GM12878 (cell line): ENCODE results near the gene CA10.

Experiments
- CTCF ChIP-seq, 3 experiments: IDR thresholded peaks in 2 of 3; conservative IDR thresholded peaks in 1 of 3; 2 replicates each; pipeline ENCODE4 v1.5.1; 2011; ENCODE audit warnings: low read depth in 3 of 3, low read length in 3 of 3, mild to moderate bottlenecking in 3 of 3, control low read depth in 2 of 3, moderate library complexity in 2 of 3, inconsistent platforms in 1 of 3, mixed read lengths in 1 of 3; ENCODE audit not compliant: control insufficient read depth in 2 of 3, insufficient read depth in 1 of 3; ENCODE audit errors: extremely low read depth in 1 of 3
- EGR1 ChIP-seq, 2 experiments: IDR thresholded peaks; 1 replicate in 1 of 2; 2 replicates in 1 of 2; pipeline ENCODE4 v1.6.1; 2011 to 2012; ENCODE audit warnings: low read depth in 2 of 2, low read length in 2 of 2, borderline replicate concordance in 1 of 2, mild to moderate bottlenecking in 1 of 2, moderate library complexity in 1 of 2
- ESRRA ChIP-seq: IDR thresholded peaks from 2 replicates; pipeline ENCODE4 v1.6.1; 2012; ENCODE audit warnings: mild to moderate bottlenecking, low read length, improper control_type of control experiment
- EZH2 ChIP-seq: IDR thresholded peaks from 2 replicates; pipeline ENCODE4 v1.6.1; 2012; ENCODE audit warnings: low read depth, mild to moderate bottlenecking, control low read depth, inconsistent platforms, low read length, borderline replicate concordance; ENCODE audit not compliant: control insufficient read depth
- GABPA ChIP-seq: IDR thresholded peaks from 2 replicates; pipeline ENCODE4 v1.6.1; 2014; ENCODE audit warnings: antibody characterized with exemption, low read depth, mild to moderate bottlenecking, inconsistent platforms
- RCOR1 ChIP-seq: conservative IDR thresholded peaks from 2 replicates; pipeline ENCODE4 v1.6.1; 2012; ENCODE audit warnings: low read depth, low read length, improper control_type of control experiment
- SIN3A ChIP-seq: IDR thresholded peaks from 2 replicates; pipeline ENCODE4 v1.6.1; 2012; ENCODE audit warnings: low read depth, low read length, improper control_type of control experiment

GRCh38 chr17:51820252-51820651 lies 338.3 kb downstream of the CA10 start:
- TF ChIP-seq ESRRA (no peak), GABPA (no peak), EZH2 (no peak), EGR1 (IDR thresholded peaks at IDR 0.05; ENCODE audit: borderline replicate concordance in 1 of 2, low read depth in 2 of 2, low read length in 2 of 2) (no peak), CTCF (IDR thresholded peaks at IDR 0.05 in 2 of 3, conservative IDR thresholded peaks at IDR 0.05 in 1 of 3; ENCODE audit: control insufficient read depth in 2 of 3, extremely low read depth in 1 of 3, insufficient read depth in 1 of 3, low read depth in 3 of 3, low read length in 3 of 3) (no peak), SIN3A (no peak), RCOR1 (no peak)
